Measurements from ENCODE around the gene LRRC4C. TPM values are rescaled to one million over a fixed set of nuclear protein-coding genes. Genes with fewer than 3 reads are reported as not detected.

The LRRC4C gene
- total RNA-seq, 3 donors from 2014 or later, result 0.29 to 4.1 TPM; not detected in 1

GRCh38 chr11:40290171-40290631, 1169.3 kb downstream of the LRRC4C start:
- TF ChIP-seq CTCF (IDR thresholded peaks at IDR 0.05), result no peak
- intact Hi-C loops (cut with DNase I, micrococcal nuclease), result no loop called here
- H3K9me3 ChIP-seq, result no peaks in the 10 kb centered on the region
- H3K36me3 ChIP-seq (ENCODE audit: low read depth), result no peaks in the 10 kb centered on the region
- H3K4me1 ChIP-seq (ENCODE audit: low read depth), result no peaks in the 10 kb centered on the region
- DNase-seq, result no peak
- ATAC-seq, result no peak
- H3K4me3 ChIP-seq, result no peak overlapping the region

- DNase-seq, result no peak
- intact Hi-C loops (cut with DNase I, micrococcal nuclease), result no loop called here
- Histone ChIP-seq H3K4me3 (no peak overlapping the region), H3K4me1 (ENCODE audit: low read depth) (no peaks in the 10 kb centered on the region), H3K36me3 (ENCODE audit: low read depth) (no peaks in the 10 kb centered on the region), H3K9me3 (no peaks in the 10 kb centered on the region)
- no peak for ATAC-seq
- no peak for TF ChIP-seq CTCF (IDR thresholded peaks at IDR 0.05)
Measured at GRCh38 chr11:40289370-40289769, 1170.1 kb downstream of the LRRC4C start.

GRCh38 chr11:40287916-40288803, 1171.3 kb downstream of the LRRC4C start:
- H3K9me3 ChIP-seq, result no peaks in the 10 kb centered on the region
- H3K36me3 ChIP-seq (ENCODE audit: low read depth), result no peaks in the 10 kb centered on the region
- no peak overlapping the region for H3K4me3 ChIP-seq
- DNase-seq (no peak), ATAC-seq (no peak)
- no peak for TF ChIP-seq CTCF (IDR thresholded peaks at IDR 0.05)
- intact Hi-C loops (cut with DNase I, micrococcal nuclease), result no loop called here
- H3K4me1 ChIP-seq (ENCODE audit: low read depth), result no peaks in the 10 kb centered on the region

GRCh38 chr11:40286137-40286536, 1173.3 kb downstream of the LRRC4C start:
- no peaks in the 10 kb centered on the region for H3K36me3 ChIP-seq (ENCODE audit: low read depth)
- H3K4me1 ChIP-seq (ENCODE audit: low read depth), result no peaks in the 10 kb centered on the region
- TF ChIP-seq CTCF (IDR thresholded peaks at IDR 0.05), result no peak
- ATAC-seq (no peak), DNase-seq (no peak)
- intact Hi-C loops (cut with DNase I, micrococcal nuclease), result no loop called here
- no peak overlapping the region for H3K4me3 ChIP-seq
- no peaks in the 10 kb centered on the region for H3K9me3 ChIP-seq

- DNase-seq, result no peak
- Histone ChIP-seq H3K36me3 (ENCODE audit: low read depth) (no peaks in the 10 kb centered on the region), H3K4me3 (no peak overlapping the region), H3K4me1 (ENCODE audit: low read depth) (no peaks in the 10 kb centered on the region), H3K9me3 (no peaks in the 10 kb centered on the region)
- no peak for TF ChIP-seq CTCF (IDR thresholded peaks at IDR 0.05)
- no peak for ATAC-seq
- intact Hi-C loops (cut with DNase I, micrococcal nuclease), result no loop called here
Measured at GRCh38 chr11:40285558-40285957, 1173.9 kb downstream of the LRRC4C start.

Data from mucosa of descending colon (tissue), 3 donors.